ENCODE measurements around the gene ABCC10.

DNA sequence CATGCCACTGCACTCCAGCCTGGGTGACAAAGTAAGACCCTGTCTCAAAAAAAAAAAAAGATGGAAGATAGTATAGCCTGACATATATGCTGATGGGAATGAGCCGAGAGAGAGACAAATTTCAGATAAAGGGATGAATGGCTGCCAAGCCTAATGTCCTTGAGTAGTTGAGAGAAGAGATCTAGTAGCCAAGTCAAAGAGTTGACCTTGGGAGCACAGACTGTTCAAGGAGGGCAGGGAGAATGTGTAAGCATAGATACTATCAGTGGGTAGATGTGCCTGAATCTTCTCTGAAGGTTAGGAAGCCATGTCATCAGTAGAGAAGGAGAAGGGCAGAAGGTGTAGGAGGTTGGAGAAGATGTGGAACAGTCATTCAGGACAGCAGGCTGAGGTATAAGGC lies 20.0 kb upstream of the ABCC10 start:
- TF ChIP-seq, protein P1, sequence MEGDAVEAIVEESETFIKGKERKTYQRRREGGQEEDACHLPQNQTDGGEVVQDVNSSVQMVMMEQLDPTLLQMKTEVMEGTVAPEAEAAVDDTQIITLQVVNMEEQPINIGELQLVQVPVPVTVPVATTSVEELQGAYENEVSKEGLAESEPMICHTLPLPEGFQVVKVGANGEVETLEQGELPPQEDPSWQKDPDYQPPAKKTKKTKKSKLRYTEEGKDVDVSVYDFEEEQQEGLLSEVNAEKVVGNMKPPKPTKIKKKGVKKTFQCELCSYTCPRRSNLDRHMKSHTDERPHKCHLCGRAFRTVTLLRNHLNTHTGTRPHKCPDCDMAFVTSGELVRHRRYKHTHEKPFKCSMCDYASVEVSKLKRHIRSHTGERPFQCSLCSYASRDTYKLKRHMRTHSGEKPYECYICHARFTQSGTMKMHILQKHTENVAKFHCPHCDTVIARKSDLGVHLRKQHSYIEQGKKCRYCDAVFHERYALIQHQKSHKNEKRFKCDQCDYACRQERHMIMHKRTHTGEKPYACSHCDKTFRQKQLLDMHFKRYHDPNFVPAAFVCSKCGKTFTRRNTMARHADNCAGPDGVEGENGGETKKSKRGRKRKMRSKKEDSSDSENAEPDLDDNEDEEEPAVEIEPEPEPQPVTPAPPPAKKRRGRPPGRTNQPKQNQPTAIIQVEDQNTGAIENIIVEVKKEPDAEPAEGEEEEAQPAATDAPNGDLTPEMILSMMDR (IDR thresholded peaks at IDR 0.05): no peak
- TF ChIP-seq, protein P2, sequence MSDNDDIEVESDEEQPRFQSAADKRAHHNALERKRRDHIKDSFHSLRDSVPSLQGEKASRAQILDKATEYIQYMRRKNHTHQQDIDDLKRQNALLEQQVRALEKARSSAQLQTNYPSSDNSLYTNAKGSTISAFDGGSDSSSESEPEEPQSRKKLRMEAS (CRISPR knock-in tag; IDR thresholded peaks at IDR 0.05): no peak
- TF ChIP-seq ELF4 (CRISPR knock-in tag; IDR thresholded peaks at IDR 0.05; ENCODE audit: low read depth) (no peak), FOXP1 (CRISPR knock-in tag; IDR thresholded peaks at IDR 0.05; ENCODE audit: borderline replicate concordance) (no peak), CREM (CRISPR knock-in tag; IDR thresholded peaks at IDR 0.05) (no peak), RELA (CRISPR knock-in tag; IDR thresholded peaks at IDR 0.05; ENCODE audit: borderline replicate concordance) (no peak), ESRRA (CRISPR knock-in tag; IDR thresholded peaks at IDR 0.05; ENCODE audit: borderline replicate concordance) (no peak), FOXJ3 (CRISPR knock-in tag; IDR thresholded peaks at IDR 0.05; ENCODE audit: borderline replicate concordance) (no peak), GABPB1 (CRISPR knock-in tag; IDR thresholded peaks at IDR 0.05) (no peak)
